Stimulated activated naive CD4-positive, alpha-beta T cell (primary cell): ENCODE data around the gene TTC24.
"Not testable (repeated sequence)": the region's sequence is repeated elsewhere in the genome, so short reads cannot be mapped to it uniquely, and the experiment has no call there.

ENCODE experiments used
- DNase-seq, 6 experiments: peaks; one replicate each; lab custom pipeline; 2025; lab: John Stamatoyannopoulos, UW

Gene TTC24

GRCh38 chr1:156579472-156579871 lies at the start of gene TTC24:
TSS of gene TTC24 (plus strand) at chr1:156579723. CDS start at chr1:156581365, 1,642 bp downstream.
- no peak for DNase-seq

GRCh38 chr1:156530006-156530405 lies 49.5 kb upstream of the TTC24 start:
- DNase-seq: no peak

GRCh38 chr1:156532374-156532773 lies 47.1 kb upstream of the TTC24 start:
- no peak for DNase-seq

GRCh38 chr1:156533568-156534220 lies 45.8 kb upstream of the TTC24 start:
- no peak for DNase-seq

- no peak for DNase-seq
Observed at GRCh38 chr1:156534424-156535060, 45.0 kb upstream of the TTC24 start.

- no peak for DNase-seq
Observed at GRCh38 chr1:156537027-156537426, 42.5 kb upstream of the TTC24 start.

GRCh38 chr1:156538711-156539440 lies 40.6 kb upstream of the TTC24 start:
- DNase-seq: no peak

- no peak for DNase-seq
Observed at GRCh38 chr1:156539818-156540355, 39.6 kb upstream of the TTC24 start.

- DNase-seq: no peak
Observed at GRCh38 chr1:156540955-156541354, 38.6 kb upstream of the TTC24 start.

- DNase-seq: no peak
Observed at GRCh38 chr1:156543066-156543465, 36.5 kb upstream of the TTC24 start.

GRCh38 chr1:156544592-156545102 lies 34.9 kb upstream of the TTC24 start:
- no peak for DNase-seq

GRCh38 chr1:156546267-156546666 lies 33.3 kb upstream of the TTC24 start:
- DNase-seq: no peak

- no peak for DNase-seq
Observed at GRCh38 chr1:156547434-156547833, 32.1 kb upstream of the TTC24 start.

GRCh38 chr1:156547982-156548381 lies 31.5 kb upstream of the TTC24 start:
- no peak for DNase-seq

- no peak for DNase-seq
Observed at GRCh38 chr1:156549390-156549789, 30.1 kb upstream of the TTC24 start.

- no peak for DNase-seq
Observed at GRCh38 chr1:156549831-156550230, 29.7 kb upstream of the TTC24 start.

GRCh38 chr1:156550346-156550745 lies 29.2 kb upstream of the TTC24 start:
- no peak for DNase-seq

- no peak for DNase-seq
Observed at GRCh38 chr1:156551066-156551643, 28.4 kb upstream of the TTC24 start.

- DNase-seq: no peak
Observed at GRCh38 chr1:156551869-156552268, 27.7 kb upstream of the TTC24 start.

GRCh38 chr1:156552518-156552917 lies 27.0 kb upstream of the TTC24 start:
- DNase-seq: no peak

GRCh38 chr1:156552937-156553336 lies 26.6 kb upstream of the TTC24 start:
- DNase-seq: not testable (repeated sequence)

- no peak for DNase-seq
Observed at GRCh38 chr1:156553860-156554485, 25.6 kb upstream of the TTC24 start.
